Fibroblast of the aortic adventitia (primary cell): ENCODE data around the gene DENND5B. TPM values are rescaled to one million over a fixed set of nuclear protein-coding genes. Genes with fewer than 3 reads are reported as not detected.

ENCODE experiments used
- DNase-seq: peaks from one replicate; pipeline ENCODE4 v3.0.0-alpha.2; 2010; ENCODE audit warnings: low read depth
- H3K4me3 ChIP-seq: 2 replicates; pipeline ENCODE4 v1.5.1; 2011; ENCODE audit warnings: low read depth, mild to moderate bottlenecking, control low read depth, low read length, moderate library complexity
- CTCF ChIP-seq: IDR thresholded peaks from 2 replicates; pipeline ENCODE4 v1.5.1; 2011; ENCODE audit warnings: mild to moderate bottlenecking, low read length, control low read depth, inconsistent platforms; ENCODE audit not compliant: insufficient read depth
- total RNA-seq: library from RNA; depleted of rRNA; stranded (reverse); fragments of >200 nt; gene quantifications from 2 replicates; pipeline ENCODE4 v1.2.3, GENCODE V29; 2012; ENCODE audit warnings: low replicate concordance

DENND5B gene
- total RNA-seq, 1 donor = 19.2 TPM

DNA sequence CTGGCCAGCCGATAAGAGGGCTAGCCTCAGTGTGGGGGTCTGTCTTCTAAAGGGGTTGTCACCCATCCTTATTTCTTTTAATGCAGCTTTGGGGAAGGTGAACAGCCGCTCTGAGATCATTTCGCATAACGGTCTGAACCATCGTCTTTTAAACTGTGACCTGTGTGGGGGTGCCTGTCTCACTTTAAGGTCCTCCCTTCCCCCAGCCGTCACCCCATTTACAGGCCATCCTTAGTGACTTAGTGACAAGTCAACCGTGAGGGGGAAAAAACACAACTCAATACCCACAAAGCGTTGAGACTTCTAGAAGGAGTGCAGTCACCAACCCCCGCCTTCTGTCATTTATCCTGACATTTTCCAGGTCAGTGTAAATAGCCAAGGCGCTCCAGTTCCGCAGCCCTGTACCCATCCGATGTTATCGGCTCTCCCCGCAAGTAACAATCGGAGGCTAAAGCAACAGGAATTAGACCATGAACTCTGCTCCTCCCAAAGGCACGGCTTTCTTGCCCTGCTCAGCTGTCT, 505 bp upstream of the DENND5B start:
- H3K4me3 ChIP-seq = peak overlapping the region; percentile 89
- DNase-seq = peak; percentile 54
- no peak for TF ChIP-seq CTCF

DNA sequence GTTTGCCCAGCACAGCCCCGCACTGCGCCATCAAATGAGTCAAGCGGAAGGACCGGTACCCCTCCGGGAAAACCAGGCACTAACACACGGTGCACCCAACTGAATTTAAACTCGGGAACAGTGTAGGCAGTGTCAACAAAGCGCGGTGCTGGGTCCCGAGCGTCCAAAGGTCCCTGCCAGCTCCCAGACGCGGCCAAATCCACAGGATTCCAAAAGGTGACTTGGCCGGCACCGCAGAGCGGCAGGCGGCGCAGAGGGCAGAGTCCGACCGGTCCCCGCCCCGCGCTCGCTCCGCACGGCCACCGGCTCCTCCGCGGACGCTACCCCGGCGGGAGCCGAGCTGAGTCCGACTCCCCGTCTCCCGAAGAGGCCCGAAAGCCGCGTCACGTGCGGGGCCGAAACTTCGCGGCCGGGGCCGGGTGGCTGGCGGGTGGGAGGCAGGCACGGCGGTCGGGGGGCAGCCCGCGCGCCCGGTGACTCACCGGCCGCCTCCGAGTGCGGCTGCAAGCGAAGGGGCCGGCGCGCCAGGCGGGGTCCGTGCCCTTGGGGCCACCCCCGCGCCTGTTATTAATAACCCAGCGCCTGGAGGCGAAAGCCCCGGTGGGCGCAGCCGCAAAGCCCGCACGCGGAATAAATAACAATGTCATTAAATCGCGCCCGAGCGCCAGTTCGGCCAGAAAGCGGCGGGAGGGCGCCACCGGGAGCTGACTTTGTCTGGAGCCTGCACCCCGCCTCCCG, 863 bp downstream of the DENND5B start:
- no peak for TF ChIP-seq CTCF
- peak overlapping the region; percentile 89 for H3K4me3 ChIP-seq
- peak; percentile 71 for DNase-seq

DNA sequence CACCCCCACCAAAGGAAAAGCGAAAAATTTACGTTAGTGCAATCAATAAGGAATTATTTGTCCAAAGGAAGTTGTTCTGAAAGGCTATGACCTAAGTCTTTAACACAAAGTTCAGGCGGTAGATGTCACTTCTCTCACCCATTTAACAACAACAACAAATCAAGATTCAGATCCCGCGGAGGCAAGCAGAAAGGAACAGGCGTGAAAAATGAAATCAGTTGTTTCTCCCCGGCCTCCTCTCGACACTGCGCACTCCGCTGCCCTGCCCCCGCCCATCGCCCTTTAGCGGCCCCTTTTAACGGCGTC, 1.4 kb downstream of the DENND5B start:
- DNase-seq = no peak

DNA sequence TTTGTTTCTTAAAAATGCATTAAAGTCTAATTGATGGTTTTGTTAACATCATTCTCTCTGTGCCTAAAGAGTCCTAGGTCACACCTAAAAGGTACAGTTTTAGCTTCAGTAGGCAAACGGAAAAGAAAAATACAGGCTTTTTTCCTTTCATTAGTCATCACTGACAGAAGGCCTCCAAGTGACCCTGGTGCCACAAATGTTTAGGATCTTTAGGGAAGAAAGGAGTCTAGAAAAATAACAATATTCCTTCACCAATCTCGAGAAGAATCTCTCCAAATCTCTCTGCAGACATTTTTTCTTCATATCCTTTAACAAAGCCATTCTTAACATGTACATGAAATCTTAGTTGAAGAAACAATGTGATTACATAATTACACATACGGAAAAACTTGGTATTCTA, 2.0 kb downstream of the DENND5B start:
- TF ChIP-seq CTCF = no peak
- peak; percentile 25 for DNase-seq
- peak overlapping the region; percentile 89 for H3K4me3 ChIP-seq

More for the DNA sequence above, 1.4 kb downstream of the DENND5B start:
- peak overlapping the region; percentile 89 for H3K4me3 ChIP-seq
- TF ChIP-seq CTCF = no peak

DNA sequence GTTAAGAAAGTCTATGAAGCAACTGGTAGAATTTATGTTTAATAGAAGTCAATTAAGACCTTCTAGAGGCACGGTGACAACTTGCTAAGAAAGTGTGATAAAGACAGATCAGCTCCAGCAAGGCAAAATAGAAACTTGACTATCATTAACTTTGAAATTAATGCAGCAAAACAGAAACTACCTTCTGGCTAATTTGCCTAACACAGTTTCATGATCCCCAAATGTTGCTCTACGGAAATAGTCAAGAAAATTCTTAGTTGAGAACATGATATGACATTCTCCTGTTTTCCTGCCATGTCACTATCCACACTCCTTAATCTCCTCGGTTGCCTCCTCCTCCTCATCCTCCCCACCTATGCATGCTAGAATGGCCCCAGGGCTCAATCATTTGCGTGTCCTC, 4.2 kb downstream of the DENND5B start:
- TF ChIP-seq CTCF = no peak
- no peak overlapping the region for H3K4me3 ChIP-seq
- no peak for DNase-seq

- no peak overlapping the region for H3K4me3 ChIP-seq
- DNase-seq = no peak
- no peak for TF ChIP-seq CTCF
Observed at GRCh38 chr12:31585895-31586294, 5.0 kb downstream of the DENND5B start.

DNA sequence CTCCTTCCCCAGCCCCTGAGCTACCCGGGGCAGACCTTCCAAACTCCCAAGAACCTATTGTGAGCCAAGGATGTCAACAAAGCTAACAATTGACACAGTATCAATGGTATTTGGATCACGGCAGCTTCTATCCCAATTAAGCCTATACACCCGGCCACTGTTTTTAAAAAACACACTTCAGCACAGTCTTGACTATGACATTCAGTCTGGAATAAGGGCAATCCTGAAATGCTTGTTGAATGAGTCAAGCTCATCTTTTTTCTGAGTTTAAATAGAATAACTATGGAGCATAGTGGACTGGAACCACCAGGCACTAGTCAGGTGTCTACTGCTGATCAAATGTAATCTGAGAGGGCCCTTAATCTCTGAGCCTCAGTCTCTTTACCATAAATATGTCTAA, 5.7 kb downstream of the DENND5B start:
- no peak for TF ChIP-seq CTCF
- DNase-seq = peak; percentile 54
- H3K4me3 ChIP-seq = no peak overlapping the region
